22Rv1 (cell line): Measurements from ENCODE around the gene MEF2D.

Source experiments
- H3K27ac ChIP-seq: fragments of 450-650 bp; 2 replicates; pipeline ENCODE4 v1.5.1; 2017
- ZFX ChIP-seq: fragments of 450-650 bp; IDR thresholded peaks from 2 replicates; pipeline ENCODE4 v1.6.1; 2017; ENCODE audit warnings: antibody characterized with exemption, borderline replicate concordance
- TF ChIP-seq, protein P1 (sequence below): fragments of 450-650 bp; IDR thresholded peaks from 2 replicates; pipeline ENCODE4 v1.5.1; 2017; ENCODE audit warnings: mild to moderate bottlenecking

MEF2D gene

DNA sequence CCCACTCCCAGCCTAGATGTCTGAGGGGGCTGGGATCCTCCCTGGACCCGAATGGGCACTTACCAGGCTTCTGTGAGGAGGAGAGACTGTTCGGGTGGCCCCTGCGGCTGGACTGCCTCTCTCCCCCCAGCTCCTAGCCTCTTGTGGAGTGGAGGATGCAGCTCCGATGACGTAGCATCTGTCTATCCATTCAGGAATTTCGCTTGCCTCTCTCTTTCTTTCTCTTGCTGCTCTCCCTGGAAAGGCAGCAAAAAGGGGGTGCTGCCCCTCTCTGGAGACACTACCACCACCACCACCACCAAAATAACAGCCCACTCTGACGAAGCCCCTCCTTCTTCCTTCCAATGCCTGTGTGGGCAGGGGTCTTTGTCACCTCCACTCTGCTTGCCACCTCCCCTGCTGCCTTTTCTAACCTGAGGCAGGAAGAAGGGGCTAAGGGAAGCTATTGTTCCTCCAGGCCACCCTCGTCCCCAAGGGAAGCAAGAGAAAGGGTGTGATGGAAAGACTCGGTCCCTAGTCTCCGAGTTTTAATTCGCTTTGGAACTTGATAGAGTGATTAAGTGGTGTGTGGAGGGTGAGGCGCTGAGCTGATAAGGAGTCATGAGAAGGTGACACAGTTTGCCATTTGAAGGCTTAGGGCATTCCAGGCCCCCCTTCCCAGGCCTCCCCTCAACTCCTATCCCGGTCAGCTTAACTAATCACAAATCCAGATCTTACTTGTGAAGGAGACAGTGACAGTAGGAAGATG lies 71.1 kb downstream of the MEF2D start:
- TF ChIP-seq, protein P1, sequence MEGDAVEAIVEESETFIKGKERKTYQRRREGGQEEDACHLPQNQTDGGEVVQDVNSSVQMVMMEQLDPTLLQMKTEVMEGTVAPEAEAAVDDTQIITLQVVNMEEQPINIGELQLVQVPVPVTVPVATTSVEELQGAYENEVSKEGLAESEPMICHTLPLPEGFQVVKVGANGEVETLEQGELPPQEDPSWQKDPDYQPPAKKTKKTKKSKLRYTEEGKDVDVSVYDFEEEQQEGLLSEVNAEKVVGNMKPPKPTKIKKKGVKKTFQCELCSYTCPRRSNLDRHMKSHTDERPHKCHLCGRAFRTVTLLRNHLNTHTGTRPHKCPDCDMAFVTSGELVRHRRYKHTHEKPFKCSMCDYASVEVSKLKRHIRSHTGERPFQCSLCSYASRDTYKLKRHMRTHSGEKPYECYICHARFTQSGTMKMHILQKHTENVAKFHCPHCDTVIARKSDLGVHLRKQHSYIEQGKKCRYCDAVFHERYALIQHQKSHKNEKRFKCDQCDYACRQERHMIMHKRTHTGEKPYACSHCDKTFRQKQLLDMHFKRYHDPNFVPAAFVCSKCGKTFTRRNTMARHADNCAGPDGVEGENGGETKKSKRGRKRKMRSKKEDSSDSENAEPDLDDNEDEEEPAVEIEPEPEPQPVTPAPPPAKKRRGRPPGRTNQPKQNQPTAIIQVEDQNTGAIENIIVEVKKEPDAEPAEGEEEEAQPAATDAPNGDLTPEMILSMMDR = no peak
- no peak for TF ChIP-seq ZFX
- no peak overlapping the region for H3K27ac ChIP-seq

DNA sequence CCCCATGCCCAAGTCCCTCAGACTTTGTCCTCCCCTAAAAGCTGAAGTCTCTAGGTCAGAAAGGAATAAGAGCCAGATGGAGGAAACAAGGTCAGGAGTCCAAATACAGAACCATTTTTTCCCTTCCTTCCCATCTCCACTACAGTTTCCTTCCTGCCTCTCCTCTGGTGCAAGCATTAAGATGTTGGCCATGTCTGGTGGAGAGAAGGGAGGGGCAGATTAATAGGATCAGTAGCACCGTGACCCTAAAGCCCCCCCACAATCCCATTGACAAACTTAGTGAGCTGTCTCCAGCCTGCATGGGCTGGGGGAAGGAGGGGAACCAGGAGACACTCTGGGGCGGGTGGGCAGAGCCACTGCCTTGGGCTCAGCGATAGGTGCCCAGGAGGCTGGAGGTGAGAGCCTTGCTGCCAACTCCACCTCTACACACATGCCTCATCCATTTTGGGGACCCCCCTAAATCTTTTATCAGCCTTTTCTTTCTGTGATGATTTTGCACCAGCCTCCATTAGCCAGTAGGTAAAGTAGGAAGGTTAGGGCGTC lies 71.8 kb downstream of the MEF2D start:
- TF ChIP-seq ZFX = no peak
- TF ChIP-seq, protein P1 = no peak
- no peak overlapping the region for H3K27ac ChIP-seq

DNA sequence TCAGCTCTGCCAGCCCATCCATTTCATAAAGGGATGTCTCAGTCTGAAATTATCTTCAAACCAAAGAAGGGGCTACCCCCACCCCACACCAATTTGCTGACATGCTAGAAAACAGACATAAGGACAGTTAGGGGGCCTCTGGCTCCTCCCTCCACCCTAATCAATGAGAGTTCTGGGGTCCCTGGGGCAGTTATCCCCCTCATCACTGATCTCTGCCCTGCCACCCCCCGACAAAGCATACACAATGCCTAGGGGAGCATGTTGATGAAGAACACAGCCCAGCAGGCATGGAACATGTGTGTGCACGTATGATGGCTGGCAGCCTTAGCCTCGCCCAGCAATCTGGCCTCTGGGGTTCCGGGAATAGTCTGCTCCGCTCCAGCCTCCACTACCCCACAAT lies 72.6 kb downstream of the MEF2D start:
- H3K27ac ChIP-seq = no peak overlapping the region
- TF ChIP-seq ZFX = no peak
- TF ChIP-seq, protein P1 = no peak

DNA sequence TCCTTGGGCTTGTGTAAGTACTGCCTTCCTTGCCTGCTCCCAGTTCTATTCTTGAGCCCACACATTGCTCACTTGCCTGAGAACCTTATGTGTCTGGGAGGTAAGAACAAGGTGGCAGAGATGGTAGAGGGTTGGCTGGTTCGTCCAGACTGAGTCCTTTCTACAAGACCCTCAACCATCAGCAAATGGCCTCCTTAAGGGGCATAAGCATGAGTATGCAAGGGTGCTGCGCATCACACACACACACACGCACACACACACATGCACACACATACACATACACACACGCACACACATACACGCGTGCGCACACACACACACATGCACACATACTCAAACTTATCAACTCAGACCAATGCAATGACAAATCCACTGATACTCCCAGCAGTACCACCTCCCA lies 74.6 kb downstream of the MEF2D start:
- TF ChIP-seq, protein P1 = no peak
- no peak for TF ChIP-seq ZFX
- no peak overlapping the region for H3K27ac ChIP-seq

DNA sequence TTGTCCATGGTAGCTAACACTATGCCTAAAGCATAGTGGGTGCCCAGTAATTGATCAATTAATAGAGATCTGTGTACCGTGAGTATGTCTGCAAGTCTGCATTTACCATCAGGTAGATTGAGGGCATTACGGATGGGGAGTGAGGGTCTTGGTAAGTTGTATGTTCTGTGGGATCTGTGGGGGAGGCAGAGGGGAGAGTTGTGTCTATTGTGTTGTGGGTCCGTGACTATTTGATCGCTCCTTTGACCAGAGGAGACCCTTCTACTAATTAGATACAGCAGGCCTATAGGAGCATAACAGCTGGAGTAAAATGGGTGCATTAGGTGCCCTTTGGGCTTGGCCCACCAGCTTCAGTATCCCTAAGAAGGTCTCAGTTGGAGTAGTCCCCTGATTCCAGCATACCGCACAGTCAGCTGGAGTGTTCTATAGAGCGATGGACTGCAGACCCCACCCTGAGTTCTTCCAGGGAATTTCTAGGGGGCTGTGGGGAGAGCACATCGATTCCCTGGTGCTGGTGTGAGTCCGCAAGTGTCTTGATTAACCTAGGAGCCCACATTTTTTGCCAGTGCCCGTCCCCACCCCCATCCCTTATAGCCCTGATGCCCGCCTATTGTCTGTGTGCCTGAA lies 75.7 kb downstream of the MEF2D start:
- H3K27ac ChIP-seq = no peak overlapping the region
- TF ChIP-seq, protein P1 = no peak
- TF ChIP-seq ZFX = no peak

DNA sequence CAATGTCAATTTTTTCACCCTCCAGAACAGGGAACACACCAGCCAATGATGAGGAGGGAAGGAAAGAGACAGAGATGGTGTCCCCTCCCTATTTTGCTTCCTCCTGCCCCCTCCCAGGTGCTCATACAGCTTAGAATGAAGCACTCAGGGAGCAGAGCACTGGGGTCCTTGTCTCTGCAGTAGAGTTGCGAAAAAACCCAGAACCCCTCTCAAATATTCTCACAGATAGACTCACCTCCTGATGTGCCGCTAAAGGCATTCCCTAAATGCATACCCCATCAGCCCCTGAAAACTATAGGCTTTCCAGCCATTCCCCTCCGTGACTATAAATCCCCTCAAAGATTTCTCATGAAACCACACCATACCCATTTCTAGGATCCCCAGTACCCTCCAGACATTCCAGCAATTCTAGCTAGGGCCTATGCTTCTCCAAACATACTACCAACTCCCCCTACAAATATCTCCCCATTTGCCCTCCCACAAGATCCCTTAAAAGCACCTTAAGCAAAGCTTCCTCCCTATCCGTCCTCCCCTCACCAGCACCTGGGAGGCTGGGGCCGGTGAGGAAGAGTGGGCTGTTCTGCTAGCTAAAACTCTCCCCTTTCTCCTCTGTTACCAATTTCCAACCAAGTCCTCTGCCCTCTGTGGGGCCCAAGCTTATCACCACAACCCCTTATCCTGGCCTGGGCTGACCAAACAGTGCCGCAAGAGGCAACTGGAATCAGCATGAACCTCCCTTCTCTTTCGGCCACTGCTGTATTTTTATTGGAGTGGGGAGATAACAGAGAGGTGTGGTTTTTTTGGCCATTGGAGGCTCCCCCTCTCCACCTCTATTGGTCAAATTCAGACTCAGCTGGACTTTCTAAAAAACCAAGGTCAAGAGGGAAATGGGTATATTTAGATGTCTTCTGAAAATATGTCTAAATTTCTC lies 76.9 kb downstream of the MEF2D start:
- H3K27ac ChIP-seq = no peak overlapping the region
- TF ChIP-seq, protein P1 = no peak
- no peak for TF ChIP-seq ZFX
